Measurements from ENCODE around the gene SPRR2G.
"Not testable (repeated sequence)": the region's sequence is repeated elsewhere in the genome, so short reads cannot be mapped to it uniquely, and the experiment has no call there.

Gene SPRR2G

GRCh38 chr1:153112454-153112853 is 38.2 kb downstream of the SPRR2G start:
- not testable (repeated sequence) for DNase-seq

DNA sequence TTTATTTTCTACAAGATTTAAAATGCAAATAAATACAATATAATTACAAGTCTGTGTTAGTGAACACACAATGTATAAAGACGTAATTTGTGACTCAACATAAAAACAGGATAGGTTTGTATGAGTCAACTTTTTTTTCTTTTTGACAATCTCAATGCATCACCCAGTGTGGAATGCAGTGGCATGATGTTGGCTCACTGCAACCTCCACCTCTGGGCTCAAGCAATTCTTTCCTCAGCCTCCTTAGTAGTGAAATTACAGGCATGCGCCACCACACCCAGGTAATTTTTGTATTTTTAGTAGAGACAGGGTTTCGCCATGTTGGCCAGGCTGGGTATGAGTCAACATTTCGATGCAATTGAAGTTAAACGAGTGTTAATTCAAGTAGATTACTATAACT is 50.4 kb downstream of the SPRR2G start:
- no peak for DNase-seq

Data from NCI-H1105 treated with DMSO at 0.1 percent for 48 hours (cell line).